AG04450 (cell line): Measurements from ENCODE around the gene CCDC93. TPM values are rescaled to one million over a fixed set of nuclear protein-coding genes. Genes with fewer than 3 reads are reported as not detected.

ENCODE experiments used
- CTCF ChIA-PET: fragments of 300-600, 350-600 bp; formaldehyde crosslinking; extraction: SDS; loops from one replicate; lab custom pipeline; 2022; ENCODE audit warnings: antibody characterized with exemption, inconsistent platforms; lab: Charles Lee
- POLR2A ChIA-PET: fragments of 350-600 bp; formaldehyde crosslinking; extraction: SDS; loops from one replicate; lab custom pipeline; 2021; ENCODE audit warnings: antibody characterized with exemption, inconsistent platforms; lab: Yijun Ruan, JAX
- DNase-seq: peaks from one replicate; pipeline ENCODE4 v3.0.0-alpha.2; 2011; ENCODE audit warnings: low read depth, low spot score
- H3K27ac ChIP-seq: one replicate; pipeline ENCODE4 v1.5.1; 2012; ENCODE audit warnings: low read depth, low read length, control low read depth
- H3K27me3 ChIP-seq: one replicate; pipeline ENCODE4 v1.6.0; 2012; ENCODE audit warnings: low read length; ENCODE audit not compliant: control insufficient read depth, insufficient read depth
- H3K4me3 ChIP-seq: 2 replicates; pipeline ENCODE4 v1.5.1; 2011; ENCODE audit warnings: mild to moderate bottlenecking, low read depth, low read length, control low read depth
- H3K9me3 ChIP-seq: 2 replicates; pipeline ENCODE4 v1.5.1; 2012; ENCODE audit warnings: low read length; ENCODE audit not compliant: control insufficient read depth, insufficient read depth
- polyA plus RNA-seq: library from polyadenylated mRNA; depleted of rRNA; stranded (reverse); fragments of >200 nt; gene quantifications from 2 replicates; pipeline ENCODE4 v1.2.3, GENCODE V29; 2011
- TF ChIP-seq, protein P1 (sequence below): IDR thresholded peaks from 2 replicates; pipeline ENCODE4 v1.5.1; 2011; ENCODE audit warnings: low read depth, low read length, control low read depth, inconsistent platforms

Gene CCDC93
- polyA plus RNA-seq, 1 experiment: 19.9 TPM

DNA sequence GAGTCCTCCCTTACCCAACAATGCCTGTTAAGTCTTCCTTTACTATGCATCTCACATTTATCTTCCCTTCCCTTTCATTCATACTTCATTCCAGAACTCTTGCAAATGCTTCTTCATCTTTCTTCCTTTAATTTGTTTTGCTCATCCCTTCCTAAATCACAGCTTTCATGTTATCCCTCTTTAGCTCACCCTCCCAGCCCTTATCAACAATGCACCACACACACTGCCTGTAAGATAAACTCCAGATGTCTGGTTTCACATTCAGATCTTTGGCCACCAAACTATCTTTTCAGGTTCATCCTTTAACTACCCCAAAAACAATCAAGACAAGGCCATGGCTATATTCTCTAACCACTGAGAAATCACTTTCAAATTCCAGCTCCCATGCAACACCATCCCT, 3.4 kb downstream of the CCDC93 start:
- CTCF ChIA-PET: interaction anchor here (0.6 to 3.3 kb wide), 4 partner anchors 8 to 1541 kb away, joined by 3 to 46 read pairs (median 16); partner anchors contain the start of gene DDX18
- no peak overlapping the region for H3K4me3 ChIP-seq
- no peaks in the 10 kb centered on the region for H3K27me3 ChIP-seq
- TF ChIP-seq, protein P1, sequence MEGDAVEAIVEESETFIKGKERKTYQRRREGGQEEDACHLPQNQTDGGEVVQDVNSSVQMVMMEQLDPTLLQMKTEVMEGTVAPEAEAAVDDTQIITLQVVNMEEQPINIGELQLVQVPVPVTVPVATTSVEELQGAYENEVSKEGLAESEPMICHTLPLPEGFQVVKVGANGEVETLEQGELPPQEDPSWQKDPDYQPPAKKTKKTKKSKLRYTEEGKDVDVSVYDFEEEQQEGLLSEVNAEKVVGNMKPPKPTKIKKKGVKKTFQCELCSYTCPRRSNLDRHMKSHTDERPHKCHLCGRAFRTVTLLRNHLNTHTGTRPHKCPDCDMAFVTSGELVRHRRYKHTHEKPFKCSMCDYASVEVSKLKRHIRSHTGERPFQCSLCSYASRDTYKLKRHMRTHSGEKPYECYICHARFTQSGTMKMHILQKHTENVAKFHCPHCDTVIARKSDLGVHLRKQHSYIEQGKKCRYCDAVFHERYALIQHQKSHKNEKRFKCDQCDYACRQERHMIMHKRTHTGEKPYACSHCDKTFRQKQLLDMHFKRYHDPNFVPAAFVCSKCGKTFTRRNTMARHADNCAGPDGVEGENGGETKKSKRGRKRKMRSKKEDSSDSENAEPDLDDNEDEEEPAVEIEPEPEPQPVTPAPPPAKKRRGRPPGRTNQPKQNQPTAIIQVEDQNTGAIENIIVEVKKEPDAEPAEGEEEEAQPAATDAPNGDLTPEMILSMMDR: no peak
- no peak for DNase-seq
- POLR2A ChIA-PET: no interaction called here
- H3K9me3 ChIP-seq: peaks cover 4% of the 10 kb centered on the region; the same call in 1 of the 2 replicates
- H3K27ac ChIP-seq: no peak overlapping the region

DNA sequence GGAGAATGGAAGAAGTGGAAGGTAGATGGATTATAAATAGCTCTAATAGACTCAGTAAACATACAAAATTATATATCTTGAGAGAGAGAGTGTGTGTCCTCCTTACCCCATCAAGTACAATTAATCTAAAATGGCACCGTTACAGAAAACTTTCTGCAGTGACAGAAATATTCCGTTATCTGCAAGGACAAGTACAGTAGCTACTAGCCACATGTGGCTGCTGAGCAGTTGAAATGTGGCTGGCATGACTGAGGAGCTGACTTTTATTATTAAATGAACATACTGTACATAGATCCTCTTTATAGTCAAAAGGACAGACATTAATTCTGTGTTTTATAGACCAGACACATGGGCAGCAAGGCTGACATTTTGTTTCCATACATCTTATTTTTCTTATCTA, 7.0 kb downstream of the CCDC93 start:
- ChIA-PET CTCF (interaction anchor here (0.8 to 10.2 kb wide), 5 partner anchors 8 to 192 kb away, joined by 3 to 319 read pairs (median 11); partner anchors contain the start of gene DDX18), POLR2A (no interaction called here)
- H3K4me3 ChIP-seq: no peak overlapping the region
- no peaks in the 10 kb centered on the region for H3K9me3 ChIP-seq
- no peak for DNase-seq
- no peaks in the 10 kb centered on the region for H3K27me3 ChIP-seq
- H3K27ac ChIP-seq: no peak overlapping the region
- TF ChIP-seq, protein P1: no peak

DNA sequence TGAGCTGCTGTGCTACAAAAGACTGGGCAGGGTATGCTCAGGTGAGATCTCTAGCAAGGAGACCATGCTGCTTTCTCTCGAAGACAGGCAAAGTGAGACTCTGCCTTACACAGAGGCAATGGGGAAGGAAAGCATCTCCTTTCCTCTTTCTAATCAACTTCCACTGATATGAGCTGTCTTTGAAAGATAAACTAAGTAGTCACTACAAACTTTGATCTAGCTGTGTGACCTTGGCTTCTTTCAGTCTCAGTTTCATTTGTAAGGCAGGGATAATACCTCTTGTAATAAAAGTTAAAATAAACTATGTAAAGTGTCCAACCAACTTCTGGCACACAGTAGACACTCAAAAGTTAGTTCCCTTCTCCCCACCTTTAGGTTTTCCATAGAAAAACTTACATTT, 7.5 kb downstream of the CCDC93 start:
- Histone ChIP-seq H3K9me3 (no peaks in the 10 kb centered on the region), H3K4me3 (no peak overlapping the region), H3K27ac (no peak overlapping the region), H3K27me3 (no peaks in the 10 kb centered on the region)
- POLR2A ChIA-PET: no interaction called here
- no peak for DNase-seq
- TF ChIP-seq, protein P1: no peak
- CTCF ChIA-PET: interaction anchor here (0.8 to 10.2 kb wide), 5 partner anchors 9 to 192 kb away, joined by 3 to 319 read pairs (median 11); partner anchors contain the start of gene DDX18

DNA sequence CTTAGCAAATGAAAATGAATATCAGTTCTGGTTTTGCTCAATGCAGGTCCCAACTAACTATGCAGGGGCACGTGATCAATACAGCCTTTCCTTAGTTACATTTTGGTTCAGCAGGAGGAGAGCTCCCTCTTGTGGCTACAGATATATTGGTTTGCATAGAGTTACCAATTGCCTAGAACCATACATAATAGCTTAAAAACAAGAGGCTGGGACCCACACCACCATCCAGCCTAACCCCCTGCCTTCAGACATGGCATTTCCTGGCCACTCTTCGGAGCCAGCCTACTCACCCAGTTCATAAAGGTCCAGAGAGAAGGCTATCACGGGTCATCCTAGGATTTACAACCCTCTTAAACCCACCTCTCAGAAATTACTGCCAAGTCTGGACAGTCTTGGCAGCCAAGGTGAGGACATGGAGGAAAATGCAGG, 10.5 kb downstream of the CCDC93 start:
- no peaks in the 10 kb centered on the region for H3K27me3 ChIP-seq
- CTCF ChIA-PET: interaction anchor here (0.5 to 10.2 kb wide), 56 partner anchors 8 to 666 kb away, joined by 3 to 319 read pairs (median 6); partner anchors contain the start of genes CCDC93 and DDX18
- TF ChIP-seq, protein P1: peak; percentile 89
- DNase-seq: peak; percentile 69
- no peaks in the 10 kb centered on the region for H3K9me3 ChIP-seq
- H3K27ac ChIP-seq: no peak overlapping the region
- H3K4me3 ChIP-seq: no peak overlapping the region
- POLR2A ChIA-PET: interaction anchor here (1.0 to 1.6 kb wide), 4 partner anchors 60 to 189 kb away, joined by 3 to 10 read pairs (median 4); partner anchors contain the start of gene DDX18

DNA sequence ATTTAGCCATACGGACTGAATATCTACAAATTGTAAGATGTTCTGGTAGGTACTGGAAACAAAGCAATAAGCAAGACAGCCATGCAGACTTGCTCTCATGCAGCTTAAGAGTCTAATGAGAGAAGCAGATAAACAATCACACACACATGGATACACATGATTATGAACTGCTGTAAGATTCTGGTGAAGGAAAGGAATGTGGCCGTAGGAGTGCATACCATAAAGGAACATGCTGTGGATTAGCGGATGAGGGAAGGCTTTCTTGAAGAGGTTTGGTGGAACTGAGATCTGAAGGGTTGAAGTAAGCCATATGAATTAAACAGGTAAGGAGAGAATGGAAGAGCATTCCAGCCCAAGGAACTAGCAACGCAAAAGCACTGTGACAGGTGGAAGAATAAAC, 13.8 kb downstream of the CCDC93 start:
- ChIA-PET POLR2A (no interaction called here), CTCF (interaction anchor here (0.6 to 10.2 kb wide), 3 partner anchors 165 to 186 kb away, joined by 3 to 267 read pairs (median 7); partner anchors contain the start of gene DDX18)
- Histone ChIP-seq H3K4me3 (no peak overlapping the region), H3K27me3 (no peaks in the 10 kb centered on the region), H3K9me3 (no peaks in the 10 kb centered on the region), H3K27ac (no peak overlapping the region)
- no peak for DNase-seq
- TF ChIP-seq, protein P1: no peak
